GM18526 (cell line): ENCODE results near the gene RAB11FIP5.

Experiments used
- POLR2A ChIP-seq: IDR thresholded peaks from 3 replicates; pipeline ENCODE4 v1.6.1; 2011; ENCODE audit not compliant: insufficient read length; ENCODE audit errors: extremely low read depth

Gene RAB11FIP5

DNA sequence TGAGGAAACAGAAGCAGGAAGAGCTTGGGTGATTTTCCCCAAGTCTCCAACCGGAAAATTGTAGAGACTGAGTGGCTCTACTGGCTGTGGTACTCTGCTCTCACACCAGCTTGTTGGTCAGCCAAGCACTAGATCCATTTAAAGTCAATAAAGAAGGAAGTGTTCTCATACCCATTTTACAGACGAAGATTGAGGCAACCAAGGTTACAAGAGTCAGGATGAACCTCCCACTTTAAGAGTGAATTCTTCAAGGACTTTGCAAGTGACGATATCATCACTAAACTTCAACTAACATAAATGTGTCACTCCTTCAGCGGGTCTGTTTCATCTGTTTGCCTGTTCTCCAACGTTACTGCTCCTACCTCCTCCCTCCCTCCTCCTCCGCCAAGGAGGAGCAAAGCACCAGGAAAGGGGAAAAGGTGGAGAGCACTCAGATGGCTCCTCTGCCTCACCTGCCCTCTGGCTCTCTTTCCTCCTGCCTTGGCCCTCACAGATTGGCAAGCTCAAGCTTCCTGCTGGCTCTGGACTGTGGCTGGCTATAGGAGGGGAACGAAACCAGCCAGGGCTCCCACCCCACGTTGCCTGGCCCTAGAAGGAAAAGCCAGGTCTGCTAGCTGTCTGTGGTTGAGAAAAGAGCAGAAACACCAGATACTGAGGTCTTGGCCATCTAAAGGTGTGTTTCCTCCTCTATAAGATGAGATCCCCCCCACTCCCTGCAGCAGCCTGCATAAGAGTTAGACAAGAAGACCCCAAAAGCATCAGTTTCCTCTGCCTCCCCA, 3.6 kb upstream of the RAB11FIP5 start:
- no peak for TF ChIP-seq POLR2A

DNA sequence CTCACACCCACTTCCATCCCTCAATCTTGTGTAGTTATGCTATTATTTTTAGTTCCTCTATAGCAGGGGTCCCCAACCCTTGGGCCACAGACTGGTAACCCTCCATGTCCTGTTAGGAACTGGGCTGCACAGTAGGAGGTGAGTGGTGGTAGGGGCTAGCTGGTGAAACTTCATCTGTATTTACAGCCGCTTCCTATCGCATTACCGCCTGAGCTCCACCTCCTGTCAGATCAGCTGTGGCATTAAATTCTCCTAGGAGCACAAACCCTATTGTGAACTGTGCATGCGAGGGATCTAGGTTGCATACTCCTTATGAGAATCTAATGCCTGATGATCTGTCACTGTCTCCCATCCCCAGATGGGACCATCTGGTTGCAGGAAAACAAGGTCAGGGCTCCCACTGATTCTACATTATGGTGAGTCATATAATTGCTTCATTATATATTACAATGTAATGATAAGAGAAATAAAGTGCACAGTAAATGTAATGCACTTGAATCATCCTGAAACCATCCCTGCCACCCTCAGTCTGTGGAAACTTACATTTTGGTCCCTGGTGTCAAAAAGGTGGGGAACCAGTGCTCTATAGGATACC, 1.6 kb upstream of the RAB11FIP5 start:
- no peak for TF ChIP-seq POLR2A

DNA sequence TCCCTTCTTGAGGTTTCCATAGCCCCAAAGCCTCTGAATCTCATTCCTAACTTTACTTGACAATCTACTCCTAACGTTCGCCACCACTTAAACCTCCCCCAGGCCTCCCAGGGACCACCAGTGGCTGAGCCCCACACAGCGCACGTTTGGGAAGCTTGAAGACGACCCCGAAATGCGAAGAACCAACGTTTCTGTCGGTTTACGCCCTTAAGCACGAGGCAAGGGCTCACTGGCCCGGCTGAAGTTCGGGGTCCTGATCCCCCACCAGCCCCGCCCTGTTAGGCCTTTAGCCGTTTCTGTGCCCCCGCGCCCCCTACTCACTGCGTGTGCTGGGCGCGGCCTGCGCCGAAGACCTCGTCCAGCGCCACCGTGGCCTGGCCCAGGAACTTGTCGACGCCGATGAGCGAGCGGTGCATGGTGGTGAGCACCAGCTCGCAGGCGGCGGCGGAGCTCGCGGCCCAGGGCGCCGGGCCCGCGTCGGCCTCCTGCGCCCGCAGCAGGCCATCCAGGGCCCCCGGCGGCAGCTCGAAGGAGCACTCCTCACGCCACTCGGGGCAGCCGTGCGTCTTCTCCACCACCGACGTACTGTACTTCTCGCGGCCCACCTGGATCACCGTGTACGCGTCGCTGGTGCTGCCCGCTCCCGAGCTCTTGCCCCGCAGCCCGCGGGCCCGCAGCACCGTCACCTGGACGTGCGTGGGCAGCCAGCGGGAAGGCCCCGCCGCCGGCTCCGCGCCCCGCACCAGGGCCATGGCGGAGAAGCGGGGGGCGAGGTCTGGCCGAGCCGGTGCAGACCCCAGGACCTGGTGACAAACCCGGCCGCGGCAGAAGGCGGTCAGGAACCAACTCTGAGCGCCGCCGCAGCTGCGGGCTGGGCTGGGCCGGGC, 479 bp downstream of the RAB11FIP5 start:
- TF ChIP-seq POLR2A = no peak

DNA sequence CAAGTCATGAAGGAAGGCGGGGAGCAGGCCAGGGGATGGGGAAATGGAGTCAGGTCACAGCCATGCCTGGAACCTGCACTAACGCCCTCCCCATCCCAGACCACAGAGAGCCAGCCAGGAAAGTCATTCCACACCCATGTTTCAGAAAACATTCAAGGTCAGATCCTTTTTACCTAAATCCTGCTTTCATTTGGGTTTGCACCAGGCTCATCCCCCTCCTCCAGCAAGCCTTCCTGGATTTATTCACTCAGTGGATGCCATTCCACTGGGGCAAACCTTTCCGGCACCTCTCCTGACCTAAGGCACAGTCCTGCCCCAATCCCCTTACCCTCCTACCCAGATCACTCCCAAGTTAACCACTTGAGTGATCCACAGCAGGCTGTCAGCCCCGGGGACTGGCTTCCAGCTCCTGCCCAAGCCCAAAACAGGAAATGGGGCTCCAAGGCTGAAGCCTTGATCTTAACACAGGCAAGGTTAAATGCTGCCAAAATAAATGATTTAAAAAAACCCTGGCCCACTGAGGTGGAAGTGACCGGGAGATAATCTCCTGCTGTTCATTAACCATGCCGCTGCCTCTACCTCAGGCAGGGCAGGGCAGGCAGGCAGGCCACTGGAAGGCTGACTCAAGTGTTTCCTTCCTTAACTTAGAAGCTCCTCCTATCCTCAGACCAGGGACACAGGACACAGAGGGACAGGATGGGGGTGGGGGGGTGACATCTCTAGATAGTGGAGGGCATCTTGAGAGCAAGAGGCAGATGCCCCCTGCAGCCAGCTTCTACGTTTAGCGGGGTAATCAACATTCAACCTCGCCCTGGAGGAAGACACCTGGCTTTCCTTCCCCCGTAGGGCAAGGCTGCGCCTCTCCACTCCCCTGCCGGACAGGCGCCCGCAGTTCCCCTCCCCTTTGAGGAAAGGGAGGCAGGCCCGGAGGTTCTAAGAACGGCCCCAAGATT, 1.4 kb downstream of the RAB11FIP5 start:
- no peak for TF ChIP-seq POLR2A

DNA sequence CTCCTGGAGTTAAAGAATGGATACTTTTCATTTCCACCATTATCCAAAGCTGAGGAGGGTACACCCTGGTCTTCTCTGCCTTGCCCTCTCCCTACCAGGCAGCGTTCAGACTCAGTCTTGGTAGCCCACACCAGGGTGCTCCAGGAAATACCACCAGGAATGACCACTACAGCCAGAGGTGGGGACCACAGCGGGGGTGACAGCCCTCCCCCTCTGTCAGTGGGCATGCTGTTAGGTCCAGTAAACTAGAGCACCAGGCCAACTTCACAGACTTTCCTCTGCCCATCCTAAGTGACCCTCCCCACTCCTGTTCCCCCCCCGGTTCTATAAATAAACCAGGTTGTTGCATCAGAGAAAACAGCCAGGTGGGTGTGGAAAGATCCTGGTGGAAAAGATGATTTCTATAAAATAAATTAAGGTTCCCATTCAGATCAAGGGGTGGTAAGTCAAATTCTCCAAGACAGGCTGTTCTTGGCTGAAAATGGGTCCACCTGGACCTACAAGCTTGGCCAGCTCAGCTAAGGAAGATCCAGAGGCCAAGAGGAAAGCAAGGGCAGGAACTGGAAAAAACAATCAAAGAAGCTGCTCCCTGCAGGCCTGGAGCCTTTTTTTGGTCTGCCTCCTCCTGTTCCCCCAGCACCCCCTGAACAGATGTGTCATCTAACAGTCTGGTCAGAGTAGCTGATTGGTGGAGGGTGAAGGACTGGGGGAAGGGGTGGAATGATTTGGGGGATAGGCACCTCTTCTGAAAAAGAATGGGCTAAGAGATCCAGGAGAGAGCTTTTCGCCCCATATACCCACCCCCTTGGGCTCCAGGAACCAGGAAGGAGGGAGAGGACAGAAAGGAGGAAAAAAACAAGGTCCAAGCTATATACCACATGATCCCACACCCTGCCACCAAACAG, 2.3 kb downstream of the RAB11FIP5 start:
- TF ChIP-seq POLR2A = no peak

DNA sequence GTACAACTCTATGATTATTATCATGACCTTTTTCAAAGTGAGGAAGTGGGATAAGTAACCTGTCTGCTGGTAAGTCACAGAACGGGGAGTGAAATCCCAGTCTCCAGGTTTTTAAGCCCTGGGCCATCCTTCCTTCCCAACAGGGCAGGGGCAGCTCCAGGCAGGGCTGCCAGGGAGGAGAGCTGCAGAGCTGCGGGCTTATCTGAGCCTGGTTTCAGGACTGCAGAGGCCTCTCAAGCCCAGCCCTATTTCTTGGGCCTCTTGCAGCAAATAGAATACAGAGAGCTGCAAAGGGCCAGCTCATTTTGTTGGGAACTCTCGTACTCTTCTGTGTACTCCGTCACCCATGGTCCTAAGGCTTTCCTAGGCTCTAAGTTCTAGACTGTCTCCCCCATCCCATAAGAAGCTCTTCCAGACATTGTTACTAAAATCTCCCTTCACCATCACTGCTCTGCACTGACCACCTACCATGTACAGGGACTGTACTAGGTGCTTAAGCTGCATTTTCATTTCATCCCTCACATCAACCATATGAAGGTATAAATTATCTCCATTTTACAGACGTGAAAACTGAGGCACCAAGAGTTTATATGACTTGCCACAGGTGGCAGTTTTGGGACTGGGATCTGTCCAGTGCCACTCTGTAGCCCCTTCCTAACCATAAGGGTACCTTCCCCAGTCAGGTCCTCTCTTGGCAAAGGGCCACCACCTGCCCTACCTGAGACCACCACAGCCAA, 3.1 kb downstream of the RAB11FIP5 start:
- no peak for TF ChIP-seq POLR2A

DNA sequence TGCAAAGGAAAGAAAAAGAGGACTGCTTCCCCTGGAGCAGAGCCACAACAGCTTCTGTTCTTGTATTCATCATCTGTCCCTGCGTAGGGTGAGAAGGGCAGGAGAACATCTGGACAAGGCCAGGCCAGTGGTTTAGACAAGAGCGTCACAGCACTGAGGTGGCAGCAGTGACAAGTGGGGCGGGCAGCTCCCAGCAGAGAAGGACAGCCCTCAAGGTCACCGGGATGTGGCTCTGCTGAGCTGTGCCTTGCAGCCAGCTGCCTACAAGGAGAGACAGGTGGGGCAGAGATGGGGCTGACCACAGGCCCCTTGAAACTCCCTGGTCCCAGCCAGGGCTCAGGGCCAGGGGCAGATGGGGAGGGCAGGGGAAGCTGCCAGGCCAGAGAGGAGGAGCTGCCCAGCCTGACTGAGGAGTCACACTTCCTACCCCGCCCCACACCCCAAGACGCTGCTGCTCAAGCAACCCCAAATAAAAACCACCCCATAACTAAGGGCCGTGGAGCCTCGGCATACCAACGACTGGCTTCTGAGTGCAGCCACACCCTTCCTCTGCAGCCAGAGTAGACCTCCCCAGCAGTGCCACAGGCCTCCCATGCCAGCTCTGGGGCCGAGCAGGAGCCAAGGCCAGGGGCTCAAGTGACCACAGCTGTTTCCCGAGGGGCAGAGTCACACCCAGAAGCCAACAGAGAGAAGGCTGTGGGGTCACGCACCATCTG, 5.4 kb downstream of the RAB11FIP5 start:
- no peak for TF ChIP-seq POLR2A

DNA sequence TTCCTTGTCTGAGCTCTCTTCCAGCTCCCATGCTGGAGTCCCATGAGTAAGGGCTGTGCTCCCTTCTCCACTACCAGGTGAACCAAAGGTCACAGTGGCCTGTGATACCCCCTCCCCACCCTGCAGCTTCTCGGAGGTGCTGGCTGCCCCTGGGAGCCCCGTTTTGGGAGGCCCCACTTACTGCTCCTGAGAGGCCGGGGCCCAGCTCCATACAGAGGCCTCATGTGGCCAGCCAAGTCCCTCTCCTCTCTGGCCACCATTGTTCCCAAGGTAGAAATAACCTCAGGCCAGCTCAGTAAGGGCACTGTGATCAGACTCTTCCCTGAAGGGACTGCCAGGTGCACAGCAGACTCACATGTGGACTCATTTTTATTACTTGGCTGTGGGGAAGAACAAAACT, 6.0 kb downstream of the RAB11FIP5 start:
- no peak for TF ChIP-seq POLR2A

DNA sequence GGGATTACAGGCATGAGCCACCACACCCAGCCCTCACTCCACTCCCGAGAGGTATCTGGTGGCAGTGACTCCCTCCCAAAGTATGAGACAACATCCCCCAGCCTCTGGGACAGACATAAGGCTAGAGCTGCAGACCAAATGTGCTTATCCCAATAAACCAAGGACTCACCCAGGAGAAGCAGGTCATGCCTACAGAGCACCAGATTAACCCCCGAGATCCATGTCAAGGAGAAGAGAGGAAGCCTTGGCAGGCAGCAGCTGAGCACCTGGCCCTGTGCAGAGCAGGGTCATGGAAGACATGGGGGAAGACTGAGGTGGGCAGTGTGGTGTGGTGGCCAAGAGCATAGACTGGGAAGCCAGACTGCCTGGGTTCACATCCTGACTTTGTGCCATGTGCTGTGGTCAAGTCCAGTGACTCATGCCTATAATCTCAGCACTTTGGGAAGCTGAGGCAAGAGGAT, 7.2 kb downstream of the RAB11FIP5 start:
- no peak for TF ChIP-seq POLR2A

DNA sequence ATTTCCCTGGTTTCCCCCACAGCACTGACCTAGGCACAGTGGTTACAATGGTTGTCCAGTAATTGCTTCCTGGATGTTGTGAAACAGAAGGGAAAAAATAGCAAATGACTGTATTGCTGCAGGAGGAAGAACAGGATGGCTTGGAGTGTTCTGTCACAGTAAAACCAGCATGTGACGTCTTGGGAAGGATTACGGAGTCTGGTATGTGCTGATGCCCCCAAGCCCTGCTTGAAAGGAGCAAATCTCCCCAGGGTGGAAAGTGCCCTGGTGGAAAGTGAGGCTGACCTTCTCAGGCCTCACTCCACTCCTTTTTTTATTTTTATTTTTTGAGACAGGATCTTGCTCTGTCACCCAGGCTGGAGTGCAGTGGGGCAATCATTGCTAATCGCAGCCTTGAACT, 7.8 kb downstream of the RAB11FIP5 start:
- no peak for TF ChIP-seq POLR2A

DNA sequence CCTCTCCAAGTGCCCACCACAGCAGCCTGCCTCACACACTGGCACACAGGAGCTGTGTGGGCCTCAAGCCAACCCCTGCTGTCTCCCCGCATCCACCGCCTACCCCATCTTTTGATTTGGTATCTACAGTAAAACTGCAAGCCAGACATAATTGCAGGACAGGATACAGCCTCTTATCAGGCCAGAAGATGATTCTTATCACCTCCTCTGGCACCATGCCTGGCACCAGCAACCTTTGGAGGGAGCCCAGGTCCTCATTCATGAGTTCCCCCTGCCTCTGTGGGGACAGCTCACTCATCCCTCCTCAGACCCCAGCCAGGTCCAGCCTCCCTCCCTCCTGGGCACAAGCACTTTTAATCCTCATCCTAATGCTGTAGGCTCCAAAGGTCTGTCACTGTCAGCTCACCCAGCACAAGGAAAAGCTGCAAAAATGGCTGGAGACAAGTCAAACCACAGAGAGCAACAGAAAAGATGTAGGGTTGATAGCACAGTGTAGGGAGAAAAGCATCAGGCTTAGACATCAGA, 9.7 kb downstream of the RAB11FIP5 start:
- no peak for TF ChIP-seq POLR2A

DNA sequence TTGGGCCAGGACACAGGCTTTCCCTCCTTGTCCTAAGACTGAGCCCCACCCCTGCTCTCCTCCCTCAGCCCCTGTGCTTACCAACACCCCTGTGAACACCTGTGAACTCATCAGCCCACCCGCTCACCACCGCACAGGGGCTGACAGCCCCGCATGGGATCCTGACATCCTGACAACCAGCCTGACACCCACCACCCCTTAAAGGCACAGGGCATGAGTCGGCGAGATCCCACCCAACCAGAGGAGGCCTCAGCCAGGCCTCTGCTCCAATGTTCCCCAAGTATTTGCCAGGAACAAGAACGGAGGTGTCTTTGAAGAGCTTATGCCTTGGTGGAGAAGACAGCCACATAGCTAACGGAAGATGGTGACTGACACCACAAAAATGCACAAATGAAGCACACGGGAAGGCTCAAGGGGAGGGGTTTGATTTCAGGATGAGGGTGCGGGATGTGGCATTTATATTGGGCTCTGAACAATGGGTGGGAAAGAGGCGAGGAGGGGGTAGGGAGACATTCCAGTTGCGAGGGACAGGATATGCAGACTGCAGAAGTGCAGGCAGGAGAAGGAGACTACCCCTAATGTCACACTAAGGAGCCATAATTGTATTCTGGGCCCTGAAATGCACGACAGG, 11.0 kb downstream of the RAB11FIP5 start:
- no peak for TF ChIP-seq POLR2A

DNA sequence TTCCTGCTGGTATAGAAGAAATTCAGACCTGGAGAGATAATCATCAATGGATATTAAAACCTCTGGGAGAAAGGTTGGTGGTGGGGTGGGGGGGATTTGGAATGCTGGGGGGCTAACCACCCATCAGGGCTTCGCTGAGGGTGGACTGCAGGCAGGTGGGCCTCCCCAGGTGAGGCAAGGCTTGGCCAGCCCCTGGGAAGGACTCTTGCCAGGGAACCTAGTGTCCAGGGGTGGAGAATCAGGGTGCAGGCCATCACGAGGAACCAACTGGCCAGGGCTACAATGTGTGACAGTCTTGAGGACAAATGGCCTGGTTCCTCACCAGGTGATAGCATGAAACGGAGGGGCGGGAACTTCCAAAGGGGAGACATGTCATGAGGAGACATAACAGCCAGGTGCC, 11.8 kb downstream of the RAB11FIP5 start:
- no peak for TF ChIP-seq POLR2A
